Stimulated activated CD8-positive, alpha-beta memory T cell treated with anti-CD3 and anti-CD28 coated beads, Interleukin-4, amount 100 ng/mL, for 4 hours (primary cell): ENCODE results near the gene ARHGEF28.

Source experiments
- DNase-seq, 2 donors: peaks; one replicate each; pipeline ENCODE4 v3.0.0-alpha.2; 2020; ENCODE audit warnings: low read depth in 2 of 2, low spot score in 1 of 2

Gene ARHGEF28

GRCh38 chr5:73957397-73958001 is 331.5 kb downstream of the ARHGEF28 start:
- DNase-seq: no peak

DNA sequence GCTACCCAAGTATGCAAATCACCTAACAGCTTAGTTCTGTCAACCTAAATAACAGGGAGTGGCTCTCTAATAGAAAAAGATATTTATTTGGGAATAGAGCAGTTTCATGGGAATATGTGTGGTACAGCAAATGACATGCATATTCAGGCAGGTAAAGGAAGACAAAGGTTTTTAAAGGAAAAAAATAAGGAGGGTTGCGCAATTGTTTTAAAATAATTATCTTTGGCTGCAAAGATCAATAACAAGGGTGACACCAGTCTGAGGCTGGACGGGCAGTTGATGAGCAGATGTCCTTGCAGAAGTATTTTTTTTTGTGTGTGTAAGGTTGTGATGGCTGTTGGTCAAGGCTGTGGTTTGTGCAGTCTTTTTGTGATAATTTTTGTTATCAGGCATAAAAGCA is 332.0 kb downstream of the ARHGEF28 start:
- no peak for DNase-seq

DNA sequence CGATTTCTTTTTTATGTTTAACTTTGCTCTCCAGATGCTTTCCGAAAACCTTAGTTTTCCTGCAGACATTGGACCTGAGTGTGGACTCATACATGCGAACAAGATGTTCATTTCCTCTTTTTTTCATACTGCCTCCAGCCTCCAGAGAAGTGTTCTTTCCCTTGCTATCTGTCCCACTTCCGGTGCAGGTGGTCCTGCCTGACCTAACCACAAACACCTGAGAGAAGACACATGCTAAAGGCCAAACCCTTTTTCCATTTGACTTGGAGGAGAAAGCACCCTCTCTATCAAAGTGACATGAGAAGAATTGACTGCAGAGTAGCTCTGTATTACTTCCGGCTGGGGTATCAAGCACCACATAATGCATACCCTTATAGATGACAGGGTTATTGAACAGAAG is 334.0 kb downstream of the ARHGEF28 start:
- DNase-seq: no peak

GRCh38 chr5:73960426-73960825 is 334.4 kb downstream of the ARHGEF28 start:
- no peak for DNase-seq

DNA sequence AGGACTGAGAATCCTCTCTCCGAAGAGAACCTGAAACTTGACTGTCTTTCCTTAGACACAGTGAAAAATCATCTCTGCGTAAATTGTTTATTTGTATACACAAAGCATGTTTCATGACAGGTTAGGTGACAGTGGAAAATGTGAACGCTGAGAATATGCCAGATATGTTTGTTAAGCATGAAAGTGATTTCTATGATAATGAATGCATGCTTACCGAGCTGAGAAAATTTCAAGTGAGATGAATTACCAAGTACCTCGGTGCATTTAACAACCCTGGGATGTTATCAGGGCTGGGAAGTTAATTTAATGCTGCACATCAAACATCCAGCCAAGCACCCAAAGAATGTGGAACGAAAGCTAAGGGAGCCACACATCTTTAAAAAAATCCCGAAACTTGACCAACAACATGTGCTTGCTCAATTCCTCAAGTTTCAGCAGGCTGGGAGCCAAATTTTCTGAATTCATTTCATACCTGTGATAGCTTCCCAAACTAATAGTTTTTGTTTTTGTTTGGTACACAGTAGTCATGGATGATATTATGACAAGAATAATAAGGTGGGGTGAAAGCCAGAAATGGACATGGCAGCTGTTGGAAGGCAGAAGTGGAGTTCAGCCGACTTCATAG is 336.9 kb downstream of the ARHGEF28 start:
- DNase-seq: no peak

GRCh38 chr5:73964352-73964865 is 338.4 kb downstream of the ARHGEF28 start:
- no peak for DNase-seq

DNA sequence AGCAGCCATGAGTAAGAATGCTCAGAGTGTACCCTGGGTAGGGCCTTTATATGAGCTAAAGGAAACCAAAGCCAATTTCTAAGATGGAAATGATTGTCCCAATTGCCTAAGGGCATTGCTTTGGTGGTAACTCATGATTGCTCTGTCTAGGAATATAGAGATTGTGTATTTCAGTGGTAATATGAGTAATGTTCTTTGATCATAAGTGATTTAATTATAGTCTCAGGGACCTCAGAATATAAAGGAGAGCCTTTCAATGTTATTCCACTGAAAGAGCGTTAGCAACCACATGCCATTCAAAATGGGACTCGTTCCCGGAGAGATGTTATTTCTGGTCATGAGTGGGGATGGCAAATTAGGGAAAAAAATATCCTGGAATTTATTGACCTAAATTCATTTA is 340.5 kb downstream of the ARHGEF28 start:
- DNase-seq: no peak

GRCh38 chr5:73967347-73967746 is 341.4 kb downstream of the ARHGEF28 start:
- DNase-seq: no peak

GRCh38 chr5:73968246-73968645 is 342.2 kb downstream of the ARHGEF28 start:
- DNase-seq: no peak

DNA sequence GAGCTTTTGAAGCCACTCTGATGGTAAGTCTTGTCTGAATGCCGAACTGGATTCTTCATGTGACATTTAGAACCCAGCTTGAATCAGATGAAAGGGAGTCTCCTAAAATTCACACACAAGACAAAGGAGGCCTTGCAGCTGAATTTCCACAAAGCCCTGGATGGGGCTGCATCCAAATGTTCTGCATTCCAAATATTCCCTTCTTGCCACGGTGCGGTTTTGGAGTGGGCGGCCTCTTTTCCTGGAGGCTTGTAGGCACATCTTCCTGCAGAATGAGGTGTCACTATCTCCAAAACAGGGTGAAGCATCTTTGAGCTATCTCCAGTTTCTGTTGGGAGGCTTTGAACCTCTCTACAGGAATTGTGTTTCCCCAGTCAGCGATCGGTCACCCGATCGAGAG is 342.7 kb downstream of the ARHGEF28 start:
- DNase-seq: no peak

GRCh38 chr5:73969195-73970036 is 343.4 kb downstream of the ARHGEF28 start:
- no peak for DNase-seq

GRCh38 chr5:73971326-73971725 is 345.3 kb downstream of the ARHGEF28 start:
- no peak for DNase-seq

DNA sequence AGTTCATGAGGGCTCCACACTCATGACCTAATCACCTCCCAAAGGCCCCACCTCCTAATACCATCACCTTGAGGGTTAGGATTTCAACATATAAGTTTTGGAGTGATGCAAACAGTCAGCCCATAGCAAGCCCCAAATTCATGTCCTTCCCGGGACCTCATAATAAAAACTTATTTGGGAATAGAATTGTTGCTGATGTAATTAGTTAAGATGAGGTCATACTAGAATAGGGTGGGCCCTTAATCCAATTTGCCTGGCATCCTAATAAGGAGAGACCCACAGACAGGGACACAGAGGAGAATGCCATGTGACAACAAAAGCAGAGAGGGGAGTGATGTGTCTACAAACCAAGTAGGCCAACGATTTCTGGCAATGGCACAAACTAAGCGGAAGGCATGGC is 347.1 kb downstream of the ARHGEF28 start:
- no peak for DNase-seq

DNA sequence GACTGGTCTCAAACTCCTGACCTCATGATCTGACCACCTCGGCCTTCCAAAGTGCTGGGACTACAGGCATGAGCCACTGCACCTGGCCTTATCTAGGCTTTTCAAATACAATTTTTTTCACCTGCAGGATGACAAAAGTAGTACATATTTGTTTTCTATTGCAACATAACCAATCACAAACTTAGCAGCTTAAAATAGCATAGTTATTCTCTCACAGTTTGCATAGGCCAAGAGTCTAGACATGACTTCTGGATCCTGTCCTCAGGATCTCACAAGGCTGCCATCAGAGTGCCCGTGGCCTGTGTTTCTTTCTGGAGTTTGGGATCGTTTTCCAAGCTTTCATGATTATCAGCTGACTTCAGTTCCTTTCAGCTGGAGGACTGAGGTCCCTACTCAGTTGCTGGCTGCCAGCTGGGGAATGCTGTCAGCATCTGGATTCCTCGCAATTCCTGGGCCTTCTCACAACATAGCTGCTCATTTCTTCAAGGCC is 348.9 kb downstream of the ARHGEF28 start:
- DNase-seq: no peak

DNA sequence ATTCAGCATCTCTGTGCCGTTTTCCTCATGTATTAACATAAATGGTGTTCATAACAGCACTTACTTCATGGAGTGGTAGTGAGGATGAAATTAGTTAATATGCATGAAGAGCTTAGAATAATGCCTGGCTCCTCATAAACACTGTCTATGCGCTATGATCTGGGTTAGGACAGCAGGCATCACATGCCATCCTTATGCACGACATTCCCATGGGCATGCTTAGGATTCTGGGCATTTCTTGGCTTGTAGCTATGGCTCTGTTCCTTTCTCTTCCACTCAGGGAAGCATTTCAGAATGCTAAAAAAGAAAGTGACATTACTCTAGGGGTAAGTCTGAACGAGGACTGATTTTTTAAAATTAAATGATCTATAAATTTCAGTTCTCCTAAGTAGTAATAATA is 349.8 kb downstream of the ARHGEF28 start:
- no peak for DNase-seq

DNA sequence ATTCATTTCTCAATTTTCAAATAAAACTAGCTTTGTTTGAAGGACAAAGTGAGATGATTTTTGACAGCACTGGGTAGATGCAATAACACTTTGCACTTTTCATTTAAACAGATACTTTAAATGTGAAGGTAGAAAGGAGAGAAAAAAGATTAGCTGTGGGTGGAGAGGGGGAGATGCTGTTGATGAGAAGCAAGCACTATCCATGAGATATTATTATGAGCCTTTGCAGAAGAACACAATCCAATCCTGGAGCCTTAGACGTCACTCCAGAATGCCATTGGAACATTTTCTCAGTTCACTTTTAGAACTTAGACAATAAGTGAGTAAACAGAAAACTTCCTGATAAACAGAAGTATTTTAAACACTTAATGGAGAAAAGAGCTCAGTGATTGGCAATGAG is 351.1 kb downstream of the ARHGEF28 start:
- DNase-seq: no peak

GRCh38 chr5:73979321-73979720 is 353.3 kb downstream of the ARHGEF28 start:
- no peak for DNase-seq

GRCh38 chr5:73981704-73982103 is 355.7 kb downstream of the ARHGEF28 start:
- DNase-seq: no peak

GRCh38 chr5:73983644-73984043 is 357.6 kb downstream of the ARHGEF28 start:
- DNase-seq: no peak

DNA sequence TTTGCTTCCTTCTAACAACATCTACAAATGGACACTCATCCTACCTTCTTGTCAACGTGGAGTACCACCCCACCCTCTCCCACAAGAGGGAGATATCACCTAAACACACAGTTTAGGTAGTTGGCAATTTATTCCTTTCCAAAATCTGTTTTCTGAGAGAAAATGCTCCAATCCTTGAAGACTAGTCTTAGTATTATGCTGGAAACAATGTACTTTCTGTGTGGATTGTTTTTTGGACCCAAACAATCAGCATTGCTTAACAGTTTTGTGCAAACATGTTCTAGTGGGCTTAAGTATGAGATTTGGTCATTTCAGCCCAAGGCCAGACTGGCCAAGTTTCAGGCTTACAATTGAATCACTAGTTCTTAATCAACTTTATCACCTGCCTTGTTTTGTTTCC is 359.1 kb downstream of the ARHGEF28 start:
- no peak for DNase-seq

DNA sequence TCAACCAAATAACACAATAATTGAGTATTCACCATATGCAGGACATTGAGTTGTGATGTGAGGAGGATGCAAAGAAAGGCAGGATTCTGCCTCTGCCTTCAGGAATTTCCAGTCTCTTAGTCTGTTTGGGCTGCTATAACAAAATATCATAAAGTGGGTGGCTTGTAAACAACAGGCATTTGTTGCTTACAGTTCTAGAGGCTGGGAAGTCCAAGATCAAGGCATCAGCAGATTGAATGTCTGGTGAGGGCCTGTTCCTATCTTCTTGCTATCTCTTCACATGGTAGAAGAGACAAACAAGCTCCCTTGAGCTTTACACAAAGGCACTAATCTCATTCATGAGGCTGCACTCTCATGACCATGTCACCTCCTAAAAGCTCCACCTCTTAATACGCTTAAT is 360.7 kb downstream of the ARHGEF28 start:
- no peak for DNase-seq

DNA sequence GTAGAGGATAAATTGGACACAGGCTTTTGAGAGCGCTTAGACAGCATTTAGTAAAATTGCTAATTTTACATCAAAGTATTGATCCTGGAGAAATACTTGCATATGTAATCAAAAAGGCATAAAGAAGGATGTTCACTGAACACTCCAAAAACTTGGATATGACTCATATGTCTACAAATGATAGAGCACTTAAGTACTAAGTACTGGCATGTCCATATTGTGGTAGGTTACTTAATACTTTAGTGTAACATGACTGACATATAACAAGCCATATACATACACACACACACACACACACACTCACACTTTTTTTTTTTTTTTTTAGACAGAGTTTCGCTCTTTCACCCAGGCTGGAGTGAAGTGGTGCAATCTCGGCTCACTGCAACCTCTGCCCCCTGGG is 361.9 kb downstream of the ARHGEF28 start:
- DNase-seq: no peak
